GM19463 (cell line): ENCODE data around the gene SCIMP.
"Not testable (repeated sequence)": the region's sequence is repeated elsewhere in the genome, so short reads cannot be mapped to it uniquely, and the experiment has no call there.

Experiments used
- ATAC-seq: cut with Tn5 transposase; IDR thresholded peaks from one replicate; pipeline ENCODE4 v1.9.1; 2021; ENCODE audit warnings: mild to moderate bottlenecking, moderate library complexity; ENCODE audit not compliant: unreplicated experiment

SCIMP gene

DNA sequence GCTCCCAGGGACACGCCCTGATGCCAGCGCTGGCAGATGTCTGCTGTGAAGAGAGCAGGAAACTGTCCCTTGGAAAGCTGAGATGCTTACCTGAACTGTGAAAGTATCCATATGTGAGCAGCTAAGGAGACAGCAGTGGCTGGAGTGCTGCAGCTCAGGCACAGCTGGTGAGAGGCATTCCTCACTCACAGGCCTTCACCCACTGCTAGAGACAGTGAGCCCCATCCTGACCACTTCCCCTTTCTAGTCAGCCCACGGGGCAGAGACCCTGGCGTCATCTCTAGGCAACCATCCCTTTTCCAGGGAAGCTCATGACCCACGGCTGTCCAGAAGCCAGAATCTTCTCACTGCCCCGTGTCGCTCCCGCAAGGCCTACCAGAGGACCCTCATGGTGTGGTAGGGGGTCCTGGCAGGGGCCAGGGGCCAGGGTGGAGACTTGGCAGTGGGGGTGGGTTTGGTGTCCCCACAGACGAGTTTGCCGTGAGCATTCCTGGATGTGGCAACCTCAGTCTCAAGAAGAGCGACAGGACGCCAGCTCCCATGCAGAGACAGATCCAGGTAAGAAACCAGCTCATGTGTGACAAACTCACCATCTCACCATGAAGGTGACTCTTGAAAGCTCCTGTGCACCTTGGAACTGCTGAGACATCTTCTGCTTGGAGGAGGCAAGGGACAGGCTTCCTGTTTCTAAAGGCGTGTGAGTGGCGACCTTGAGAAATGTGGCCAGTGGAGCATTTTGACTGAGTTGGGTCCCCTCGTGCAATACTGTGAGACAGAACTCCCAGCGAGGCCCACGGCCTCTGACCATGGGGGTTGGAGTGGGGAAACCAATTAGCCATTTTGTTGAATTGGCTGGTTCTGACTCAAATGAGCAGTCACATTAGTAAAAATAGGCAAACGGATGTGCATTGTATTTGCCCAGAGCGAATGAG lies at the start of gene SCIMP:
Gene SCIMP (minus strand): TSS at position 216 of the 932 bp plus-strand sequence. CDS start 105 bp downstream, at position 111.
- peak; percentile 70 for ATAC-seq

DNA sequence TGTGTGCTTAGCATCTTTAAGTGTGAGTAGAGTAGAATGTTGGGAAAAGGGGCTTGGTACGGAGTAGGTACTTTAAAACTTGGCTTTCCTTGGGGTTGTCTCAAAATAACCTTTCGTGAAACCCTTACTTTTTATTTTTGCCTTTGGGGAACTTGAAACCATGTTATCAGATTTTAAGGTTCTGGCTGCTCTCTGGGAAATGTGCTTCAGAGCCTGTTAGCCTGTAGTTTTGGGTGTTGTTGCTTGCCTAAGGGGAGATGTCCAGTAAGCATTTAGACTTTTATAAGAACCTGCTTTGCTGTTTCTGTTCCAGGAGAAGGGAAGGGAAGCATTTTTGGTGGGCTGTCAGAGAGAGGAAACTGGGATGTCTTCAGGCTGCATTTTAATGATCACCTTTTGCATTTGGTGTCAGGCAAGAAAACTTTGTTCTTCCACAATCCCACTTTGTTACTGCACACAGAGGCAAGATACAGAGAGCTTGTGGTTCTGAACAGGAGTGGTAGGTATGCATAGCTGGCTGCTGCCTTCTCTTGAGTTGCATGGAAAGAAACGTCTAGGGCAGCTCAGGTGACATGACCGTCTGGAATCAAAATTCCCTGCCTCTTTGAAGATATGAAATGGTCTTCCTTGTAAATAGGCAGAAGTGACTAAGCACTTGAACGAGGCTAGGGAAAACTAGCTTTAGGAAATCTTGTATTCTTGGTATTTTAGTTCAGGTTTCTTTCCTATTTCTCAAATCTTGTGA lies 49.1 kb upstream of the SCIMP start:
- ATAC-seq, result no peak

DNA sequence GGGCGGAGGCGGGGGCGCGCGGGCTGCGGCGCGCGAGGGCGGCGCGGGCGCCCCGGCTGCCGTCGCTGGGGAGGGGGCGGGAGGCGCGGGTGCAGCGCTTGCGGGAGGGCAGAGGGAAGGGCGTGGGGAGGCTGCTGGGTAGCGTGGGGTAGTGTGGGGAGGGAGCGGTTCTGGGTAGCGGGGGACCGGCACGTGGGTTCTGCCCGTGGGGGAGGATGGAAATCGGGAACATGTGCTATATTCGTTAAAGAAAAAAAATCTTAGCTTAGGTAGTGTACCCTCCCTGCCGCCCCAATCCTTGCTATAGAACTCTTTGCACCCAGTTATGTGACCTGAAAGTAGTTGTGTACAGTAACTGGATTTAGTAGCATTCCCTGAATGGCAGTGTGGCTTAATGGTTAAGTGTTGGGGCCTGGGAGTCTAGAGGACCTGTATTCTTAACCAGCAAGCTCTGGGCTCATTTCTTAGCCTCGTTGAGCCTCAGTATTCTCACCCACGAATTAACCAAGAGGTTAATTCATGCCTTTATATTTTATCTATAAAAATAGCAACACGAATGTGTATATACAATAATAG lies 48.1 kb upstream of the SCIMP start:
- no peak for ATAC-seq

DNA sequence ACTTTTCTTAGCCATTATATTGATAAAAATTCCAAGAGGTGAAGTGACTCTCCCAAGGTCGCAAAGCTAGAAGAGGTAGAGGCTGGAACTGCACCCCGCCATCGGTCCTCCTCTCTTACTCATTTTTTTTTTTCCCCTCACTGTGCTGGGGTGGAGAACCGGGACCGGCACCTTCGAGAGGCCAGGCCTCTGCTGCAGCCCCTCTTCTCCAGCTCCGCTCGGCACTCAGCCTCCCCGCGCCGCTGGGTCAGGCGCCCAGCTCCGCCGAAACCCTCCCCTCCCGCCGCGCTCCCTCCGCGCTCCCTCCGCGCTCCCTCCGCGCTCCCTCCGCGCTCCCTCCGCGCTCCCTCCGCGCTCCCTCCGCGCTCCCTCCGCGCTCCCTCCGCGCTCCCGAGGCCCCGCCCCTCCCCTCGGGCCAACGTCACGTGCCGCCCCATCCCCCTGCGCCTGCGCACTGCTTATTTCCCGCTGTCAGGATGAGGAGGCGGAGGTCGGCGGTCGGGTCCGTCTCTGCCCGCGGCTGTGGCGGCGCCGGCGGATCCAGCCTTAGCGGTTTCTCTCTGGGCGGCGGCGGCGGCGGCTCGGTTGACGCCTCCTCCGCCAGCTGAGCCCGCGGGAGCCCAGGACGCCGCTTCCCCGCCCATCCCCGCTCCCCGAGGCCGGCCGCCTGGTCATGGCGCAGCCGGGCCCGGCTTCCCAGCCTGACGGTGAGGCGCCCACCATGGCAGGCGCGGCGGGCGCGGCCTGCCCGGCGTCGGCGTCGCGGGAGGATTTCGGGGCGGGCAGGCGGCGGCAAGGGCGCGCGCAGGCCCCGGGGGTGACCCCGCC lies 47.4 kb upstream of the SCIMP start, which contains the start of gene RABEP1:
Gene RABEP1 (plus strand): TSS at position 471 of the 828 bp plus-strand sequence. CDS start 203 bp downstream, at position 674.
- peak; percentile 78 for ATAC-seq

DNA sequence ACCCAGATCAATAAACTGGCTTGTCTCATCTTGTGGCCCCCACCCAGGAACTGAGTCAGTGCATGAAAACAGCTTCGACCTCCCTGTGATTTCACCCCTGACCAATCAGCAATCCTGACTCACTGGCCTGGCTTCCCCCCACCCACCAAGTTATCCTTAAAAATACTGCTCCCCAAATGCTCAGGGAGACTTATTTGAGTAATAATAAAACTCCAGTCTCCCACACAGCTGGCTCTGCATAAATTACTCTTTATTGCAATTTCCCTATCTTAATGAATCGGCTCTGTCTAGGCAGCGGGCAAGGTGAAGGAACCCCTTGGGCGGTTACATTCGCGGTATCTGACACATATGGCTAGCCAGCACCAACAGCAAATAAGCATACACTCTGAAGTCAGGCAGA lies 37.7 kb upstream of the SCIMP start:
- ATAC-seq, result no peak

DNA sequence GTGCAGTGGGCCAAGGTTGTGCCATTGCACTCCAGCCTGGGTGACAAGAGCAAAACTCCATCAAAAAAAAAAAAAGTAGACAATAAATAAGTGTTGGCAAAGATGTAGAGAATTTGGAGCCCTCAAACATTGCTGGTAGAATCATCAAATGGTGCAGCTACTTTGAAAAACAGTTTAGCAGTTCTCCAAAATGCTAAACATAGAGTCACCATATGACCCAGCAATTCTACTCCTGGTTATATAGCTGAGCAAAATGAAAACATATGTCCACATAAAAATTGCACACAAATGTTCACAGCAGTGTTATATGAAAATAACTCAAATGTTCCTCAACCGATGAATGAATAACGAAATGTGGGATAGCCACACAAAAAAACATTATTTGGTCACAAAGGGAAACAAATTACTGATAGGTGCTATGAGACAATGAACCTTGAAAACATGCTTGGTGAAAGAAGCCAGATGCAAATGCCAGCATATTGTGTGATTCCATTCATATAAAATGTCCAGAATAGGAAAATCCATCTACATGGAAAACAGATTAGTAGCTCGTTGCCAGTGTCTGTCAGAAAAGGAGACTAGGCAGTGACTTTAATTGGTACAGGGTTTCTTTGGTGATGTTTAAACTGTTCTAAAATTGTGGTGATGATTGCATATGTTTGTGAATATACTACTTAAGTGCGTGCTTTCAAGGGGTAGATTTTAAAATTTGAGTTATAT lies 34.7 kb upstream of the SCIMP start:
- no peak for ATAC-seq

DNA sequence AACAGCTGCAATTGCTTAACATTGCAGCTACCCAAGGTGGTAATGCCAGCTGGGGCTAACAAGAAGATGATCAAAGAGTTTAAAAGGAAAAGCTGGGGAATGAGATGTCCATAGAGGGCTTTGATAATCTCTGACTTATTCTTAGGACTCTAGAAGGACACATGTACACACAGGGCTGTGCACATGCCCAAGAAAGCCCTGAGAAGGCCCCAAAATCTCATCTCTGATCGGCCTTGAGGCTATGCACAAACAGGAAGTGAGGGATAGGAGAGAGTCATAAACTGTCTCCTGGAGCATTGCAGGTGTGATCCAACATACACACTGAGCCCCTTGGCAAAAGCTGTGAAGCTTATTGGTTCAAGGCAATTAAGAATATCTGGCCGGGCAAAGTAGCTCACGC lies 30.2 kb upstream of the SCIMP start:
- no peak for ATAC-seq

DNA sequence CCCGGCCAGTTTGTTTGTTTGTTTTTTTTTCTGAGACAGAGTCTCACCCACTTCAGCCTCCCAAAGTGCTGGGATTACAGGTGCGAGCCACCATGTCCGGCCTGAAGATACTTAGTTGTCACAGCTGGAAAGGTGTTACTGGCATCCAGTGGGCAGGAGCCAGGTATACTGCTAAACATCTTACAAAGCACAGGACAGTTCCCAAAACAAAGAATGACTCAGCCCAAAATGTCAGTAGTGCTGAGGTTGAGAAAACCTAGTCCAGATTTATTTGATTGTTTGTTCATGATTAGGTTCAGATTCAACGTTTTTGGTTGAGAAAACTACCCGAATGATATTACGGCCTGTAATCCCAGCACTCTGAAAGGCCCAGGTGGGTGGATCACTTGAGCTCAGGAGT lies 28.8 kb upstream of the SCIMP start:
- no peak for ATAC-seq

DNA sequence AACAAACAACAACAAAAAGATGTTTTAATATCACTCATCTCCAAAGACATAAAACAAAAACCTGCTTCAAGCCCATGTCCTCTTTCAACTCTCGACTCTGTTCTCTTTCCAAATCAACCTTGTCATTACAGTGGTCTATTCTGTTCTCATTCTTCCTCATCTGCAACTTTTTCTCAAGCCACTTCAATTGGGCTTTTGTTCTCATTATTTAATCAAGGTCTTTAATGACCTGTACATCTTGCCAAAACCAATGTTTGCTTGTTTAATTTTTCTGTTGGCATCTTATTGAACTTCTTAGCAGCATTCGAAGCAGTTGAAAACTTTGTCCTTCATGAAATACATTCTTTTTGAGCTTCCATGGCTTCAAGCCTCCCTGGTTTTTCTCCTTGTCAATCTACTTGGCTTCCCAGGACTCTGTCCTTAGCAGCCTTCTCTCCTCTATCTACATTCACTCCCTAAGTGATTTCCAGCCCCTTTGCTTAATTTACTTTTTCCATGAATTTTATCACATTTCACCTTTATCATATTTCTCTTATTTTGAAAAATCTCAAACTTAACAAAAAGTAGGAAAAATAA lies 27.8 kb upstream of the SCIMP start:
- no peak for ATAC-seq

DNA sequence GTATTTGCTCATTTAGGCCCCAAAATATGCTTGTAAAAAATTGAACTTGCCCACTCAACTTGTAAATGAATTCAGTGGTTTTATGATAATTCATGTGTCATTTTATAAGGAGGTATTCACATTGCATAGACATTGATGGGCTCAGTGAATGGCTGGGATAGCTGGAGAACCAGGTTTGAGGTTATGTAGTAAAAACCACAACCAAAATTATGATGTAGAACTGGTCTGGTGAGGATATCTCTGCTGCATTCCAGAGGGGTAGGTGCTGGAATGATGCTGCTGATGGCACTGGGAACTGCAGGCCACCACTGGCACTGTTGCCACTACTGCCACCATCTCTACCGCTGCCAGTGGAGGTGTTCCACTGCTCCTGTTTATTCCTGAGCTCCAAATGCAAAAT lies 25.9 kb upstream of the SCIMP start:
- no peak for ATAC-seq

DNA sequence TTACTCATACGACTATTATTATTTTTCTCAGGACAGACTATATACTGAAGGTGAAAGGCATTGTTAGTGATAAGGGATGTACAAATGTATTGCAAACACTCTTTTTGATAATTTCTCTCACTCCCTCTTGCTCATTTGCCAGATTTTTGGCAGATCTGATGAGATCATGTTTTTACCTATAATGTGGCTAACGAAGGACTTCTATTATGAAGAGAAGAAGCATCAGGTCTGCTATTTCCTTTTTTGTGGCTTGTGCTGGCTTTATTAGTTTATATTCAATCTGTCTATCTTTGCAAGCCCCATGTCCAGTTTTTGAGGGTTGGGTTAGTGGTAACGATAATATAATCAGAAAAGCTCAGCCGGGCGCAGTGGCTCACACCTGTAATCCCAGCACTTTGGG lies 22.5 kb upstream of the SCIMP start:
- no peak for ATAC-seq

DNA sequence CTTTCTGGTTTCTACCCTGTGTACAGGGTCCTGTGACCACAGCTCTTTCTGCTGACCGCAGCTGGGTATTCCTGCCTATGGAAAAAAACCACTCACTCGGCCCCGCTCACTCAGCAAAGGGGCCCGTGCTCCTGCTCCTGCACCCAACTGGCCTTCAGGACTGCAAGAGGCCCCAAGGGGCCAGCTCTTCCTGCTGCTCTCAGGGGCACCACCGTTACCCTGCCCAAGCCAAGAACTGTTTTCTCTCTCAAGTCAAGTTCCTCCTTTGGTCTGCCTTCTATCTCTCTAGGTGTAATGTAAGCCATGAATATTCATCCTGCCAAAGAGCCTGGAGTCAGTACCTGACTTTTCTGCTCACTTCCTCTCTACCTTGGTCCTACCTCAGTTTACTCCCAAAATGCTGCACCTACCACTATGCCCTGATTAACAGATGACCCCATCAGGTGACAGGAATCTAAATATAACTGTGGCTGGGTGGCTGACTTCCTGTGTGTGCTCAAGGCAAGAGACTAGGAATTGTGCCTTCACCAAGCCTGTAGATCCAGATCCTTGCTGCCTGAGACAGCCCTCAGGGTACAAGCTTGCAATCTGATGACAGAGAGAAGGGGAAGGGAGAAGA lies 20.4 kb upstream of the SCIMP start:
- ATAC-seq, result no peak

DNA sequence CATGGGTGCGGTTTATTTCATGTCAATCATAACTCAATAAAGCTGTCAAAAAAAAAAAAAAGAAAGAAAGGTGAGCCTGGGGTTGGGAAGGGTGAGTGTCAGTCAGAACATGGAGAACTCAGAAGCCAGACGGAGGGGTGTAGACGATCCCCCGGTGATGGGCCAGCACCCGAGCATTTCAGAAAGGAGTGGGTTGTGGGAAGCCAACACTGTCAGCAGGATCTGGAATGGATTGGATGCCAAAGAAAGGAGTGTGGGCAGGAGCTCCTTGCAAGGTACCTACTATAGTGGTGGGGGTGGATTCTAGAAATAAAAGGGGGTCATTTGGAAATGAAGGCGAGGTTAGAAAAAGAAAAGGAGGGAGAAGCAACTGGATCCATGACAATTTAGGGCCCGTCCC lies 19.8 kb upstream of the SCIMP start:
- ATAC-seq, result no peak

DNA sequence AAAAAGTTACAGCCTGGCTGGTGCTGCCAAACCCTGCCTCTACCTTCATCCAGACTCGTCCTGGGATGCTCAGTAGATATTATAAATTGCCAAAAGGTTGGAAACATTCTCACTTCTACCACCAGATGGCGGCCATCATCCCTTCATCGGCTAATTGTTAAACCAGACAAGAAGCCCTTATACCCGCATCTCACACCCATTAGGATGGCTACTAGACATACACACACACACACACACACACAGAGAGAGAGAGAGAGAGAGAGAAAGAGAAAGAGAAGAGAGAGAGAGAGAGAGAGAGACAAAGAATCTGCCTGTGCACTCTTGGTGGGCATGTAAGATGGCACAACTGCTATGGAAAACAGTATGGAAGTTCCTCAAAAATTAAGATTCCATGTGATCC lies 15.0 kb upstream of the SCIMP start:
- no peak for ATAC-seq

DNA sequence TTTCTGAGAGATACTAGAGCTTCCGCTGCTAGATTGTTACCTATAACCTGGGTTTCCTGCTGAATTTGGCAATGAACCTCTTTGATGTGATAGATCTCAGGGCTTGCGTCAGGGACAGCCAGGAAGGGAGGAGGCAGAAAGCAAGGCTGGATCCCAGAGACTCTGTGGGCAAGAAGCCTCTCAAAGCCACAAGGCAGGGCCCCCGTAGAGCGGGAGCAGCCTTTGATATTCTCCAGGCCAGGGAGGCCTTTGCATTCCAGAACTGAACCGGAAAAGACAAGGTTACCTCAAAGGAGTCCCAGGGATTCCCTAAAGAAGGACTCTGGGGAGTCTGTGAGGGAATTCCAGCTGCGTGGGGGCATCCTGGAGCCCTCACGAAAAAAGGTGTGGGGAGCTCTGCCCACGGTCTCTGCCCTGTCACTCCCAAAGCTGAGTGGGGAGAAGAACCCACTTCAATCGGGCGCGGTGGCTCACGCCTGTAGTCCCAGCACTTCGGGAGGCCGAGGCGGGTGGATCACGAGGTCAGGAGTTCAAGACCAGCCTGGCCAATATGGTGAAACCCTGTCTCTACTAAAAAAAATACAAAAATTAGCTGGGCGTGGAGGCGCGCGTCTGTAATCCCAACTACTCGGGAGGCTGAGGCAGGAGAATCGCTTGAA lies 14.3 kb upstream of the SCIMP start:
- no peak for ATAC-seq

DNA sequence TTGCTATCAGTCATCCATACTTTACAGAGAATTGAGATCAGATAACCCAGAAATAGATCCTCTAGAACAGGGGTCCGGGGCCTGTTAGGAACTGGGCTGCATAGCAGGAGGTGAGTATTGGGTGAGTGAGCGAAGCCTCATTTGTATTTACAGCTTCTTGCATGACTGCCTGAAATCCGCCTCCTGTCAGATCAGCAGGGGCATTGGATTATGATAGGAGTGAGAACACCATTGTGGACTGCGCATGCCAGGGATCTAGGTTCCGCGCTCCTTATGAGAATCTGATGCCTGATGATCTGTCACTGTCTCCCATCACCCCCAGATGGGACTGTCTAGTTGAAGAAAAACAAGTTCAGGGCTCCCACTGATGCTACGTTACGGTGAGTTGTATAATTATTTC lies 13.0 kb upstream of the SCIMP start:
- ATAC-seq, result no peak

DNA sequence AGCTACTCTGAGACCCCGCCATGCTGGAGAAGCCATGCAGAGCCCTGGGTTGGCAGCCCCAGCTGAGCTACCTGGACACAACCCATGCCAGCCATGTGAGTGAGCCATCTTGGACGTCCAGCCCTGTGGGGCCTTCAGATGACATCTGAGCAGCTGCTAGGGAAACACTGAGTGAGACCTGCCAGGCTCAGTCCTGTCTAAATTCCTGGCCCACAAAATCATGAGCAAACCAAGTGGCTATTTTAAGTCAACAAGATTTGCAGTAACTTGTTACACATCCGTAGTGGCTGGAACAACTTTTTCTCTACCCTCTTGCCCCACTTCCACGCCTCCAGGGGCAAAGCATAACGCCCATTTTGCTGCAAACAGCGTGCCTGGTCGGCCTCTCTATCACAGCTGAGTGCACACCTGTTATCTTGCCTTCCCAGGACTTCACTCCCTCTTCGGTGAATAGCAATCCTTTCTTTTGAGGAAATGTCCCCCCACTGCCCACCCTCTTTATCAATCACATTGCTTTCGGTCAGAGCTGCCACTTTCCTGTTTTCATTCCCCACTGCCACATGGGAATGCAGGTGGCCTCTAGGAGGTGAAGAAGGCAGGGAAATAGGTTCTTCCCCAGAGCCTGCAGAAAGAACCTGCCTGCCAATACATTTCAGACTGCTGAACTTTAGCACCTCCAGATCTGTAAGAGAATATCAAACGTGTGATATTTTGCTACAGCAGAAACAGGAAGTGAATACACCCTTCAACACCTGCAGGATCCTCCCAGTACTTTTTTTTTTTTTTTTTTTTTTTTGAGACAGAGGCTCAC lies 7.4 kb upstream of the SCIMP start:
- ATAC-seq, result no peak

DNA sequence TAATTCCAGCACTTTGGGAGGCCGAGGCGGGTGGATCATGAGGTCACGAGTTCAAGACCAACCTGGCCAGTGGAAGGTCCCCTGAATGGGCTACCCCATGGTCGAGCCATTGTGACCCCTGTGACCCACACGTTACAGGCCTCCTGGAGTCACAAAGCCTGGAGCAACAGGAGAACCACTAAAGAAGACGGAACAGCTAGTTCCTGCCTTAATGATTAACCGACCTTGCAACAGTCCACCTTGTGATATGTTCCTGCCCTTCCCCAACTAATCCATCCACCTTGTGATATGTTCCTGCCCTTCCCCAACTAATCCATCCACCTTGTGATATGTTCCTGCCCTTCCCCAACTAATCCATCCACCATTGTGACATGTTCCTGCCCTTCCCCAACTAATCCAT lies 5.1 kb upstream of the SCIMP start:
- not testable (repeated sequence) for ATAC-seq
